Astrocyte (in vitro differentiated cells and primary cell): ENCODE data around the gene CAPZB.

ENCODE experiments used
- EZH2 ChIP-seq: IDR thresholded peaks from 2 replicates; pipeline ENCODE4 v1.6.1; 2012; ENCODE audit warnings: mild to moderate bottlenecking, low read length, inconsistent platforms; ENCODE audit not compliant: insufficient read depth
- TF ChIP-seq, protein P1 (sequence below): IDR thresholded peaks from 2 replicates; pipeline ENCODE4 v1.5.1; 2011; ENCODE audit warnings: low read depth, mild to moderate bottlenecking, inconsistent platforms, low read length, moderate library complexity; ENCODE audit not compliant: insufficient read depth

DNA sequence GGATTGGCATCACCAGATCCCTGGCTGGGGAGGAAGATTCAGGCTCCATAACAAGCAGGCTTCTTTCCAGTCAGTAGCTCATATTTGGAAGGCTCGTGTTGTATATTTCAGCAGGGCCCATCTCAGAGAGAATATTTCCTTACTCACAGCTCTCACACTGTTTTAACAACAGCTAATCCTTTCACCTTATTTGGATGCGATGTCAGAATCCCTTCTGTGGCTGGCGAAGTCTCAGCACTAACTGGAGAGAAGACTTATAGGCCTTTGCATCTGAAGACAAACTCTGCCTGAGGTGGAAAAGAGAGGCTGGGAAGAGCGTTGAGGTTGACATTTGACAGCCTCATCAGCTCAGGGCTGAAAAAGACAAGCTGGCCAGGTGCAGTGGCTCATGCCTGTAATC lies 47.2 kb upstream of the CAPZB start:
- TF ChIP-seq, protein P1, sequence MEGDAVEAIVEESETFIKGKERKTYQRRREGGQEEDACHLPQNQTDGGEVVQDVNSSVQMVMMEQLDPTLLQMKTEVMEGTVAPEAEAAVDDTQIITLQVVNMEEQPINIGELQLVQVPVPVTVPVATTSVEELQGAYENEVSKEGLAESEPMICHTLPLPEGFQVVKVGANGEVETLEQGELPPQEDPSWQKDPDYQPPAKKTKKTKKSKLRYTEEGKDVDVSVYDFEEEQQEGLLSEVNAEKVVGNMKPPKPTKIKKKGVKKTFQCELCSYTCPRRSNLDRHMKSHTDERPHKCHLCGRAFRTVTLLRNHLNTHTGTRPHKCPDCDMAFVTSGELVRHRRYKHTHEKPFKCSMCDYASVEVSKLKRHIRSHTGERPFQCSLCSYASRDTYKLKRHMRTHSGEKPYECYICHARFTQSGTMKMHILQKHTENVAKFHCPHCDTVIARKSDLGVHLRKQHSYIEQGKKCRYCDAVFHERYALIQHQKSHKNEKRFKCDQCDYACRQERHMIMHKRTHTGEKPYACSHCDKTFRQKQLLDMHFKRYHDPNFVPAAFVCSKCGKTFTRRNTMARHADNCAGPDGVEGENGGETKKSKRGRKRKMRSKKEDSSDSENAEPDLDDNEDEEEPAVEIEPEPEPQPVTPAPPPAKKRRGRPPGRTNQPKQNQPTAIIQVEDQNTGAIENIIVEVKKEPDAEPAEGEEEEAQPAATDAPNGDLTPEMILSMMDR: no peak
- TF ChIP-seq EZH2: no peak
